Measurements from ENCODE around the gene AHNAK2. TPM values are rescaled to one million over a fixed set of nuclear protein-coding genes. Genes with fewer than 3 reads are reported as not detected.

The AHNAK2 gene
- total RNA-seq, 6 experiments from 2014 or later, result 50.2 to 76.2 (median 73.7) TPM

- no peak for TF ChIP-seq CTCF (IDR thresholded peaks at IDR 0.05)
- H3K4me3 Mint-ChIP-seq, result no peak overlapping the region
- H3K36me3 Mint-ChIP-seq (ENCODE audit: low read depth), result no peaks in the 10 kb centered on the region
- no peak for DNase-seq
- no peaks in the 10 kb centered on the region for H3K4me1 Mint-ChIP-seq (ENCODE audit: low read depth)
- no peaks in the 10 kb centered on the region; the same call in 1 of the 2 replicates for H3K27me3 Mint-ChIP-seq (ENCODE audit: insufficient read depth)
- H3K9me3 Mint-ChIP-seq, result no peaks in the 10 kb centered on the region
- no peak overlapping the region for H3K27ac Mint-ChIP-seq
These were observed 90.3 kb downstream of the AHNAK2 start for GRCh38 chr14:104887623-104888488.

Other genes with a start within 250 kb of the AHNAK2 start
- 10 to 100 TPM; 78.3 to 95.8 (median 82.5) TPM for gene SIVA1, start 225.2 kb downstream of the AHNAK2 start, total RNA-seq (2021; fragmentation: NEBNext Ultra II Directional; extraction: Animal tissue kit (Norgen Biotek cat#: 25700))
- 100 to 1,000 TPM; 164 to 191 (median 173) TPM for gene AKT1, start 182.6 kb downstream of the AHNAK2 start, total RNA-seq (2021; fragmentation: NEBNext Ultra II Directional; extraction: Animal tissue kit (Norgen Biotek cat#: 25700))
- gene ZBTB42, start 177.3 kb downstream of the AHNAK2 start, total RNA-seq (2021; fragmentation: NEBNext Ultra II Directional; extraction: Animal tissue kit (Norgen Biotek cat#: 25700)), result 1 to 10 TPM; 1.3 to 1.8 (median 1.5) TPM
- 10 to 100 TPM; 29.9 to 34.9 (median 32.0) TPM for gene CEP170B, start 113.1 kb downstream of the AHNAK2 start, total RNA-seq (2021; fragmentation: NEBNext Ultra II Directional; extraction: Animal tissue kit (Norgen Biotek cat#: 25700))
- gene PLD4, start 53.5 kb downstream of the AHNAK2 start, total RNA-seq (2021; fragmentation: NEBNext Ultra II Directional; extraction: Animal tissue kit (Norgen Biotek cat#: 25700)), result under 1 TPM; 0.05 to 0.18 (median 0.11) TPM
- gene CLBA1, start 7.4 kb upstream of the AHNAK2 start, total RNA-seq (2021; fragmentation: NEBNext Ultra II Directional; extraction: Animal tissue kit (Norgen Biotek cat#: 25700)), result 10 to 100 TPM in 2 of 6 experiments, 1 to 10 TPM in 4; 5.9 to 12.3 (median 7.9) TPM
- 10 to 100 TPM; 11.6 to 20.3 (median 18.4) TPM for gene CDCA4, start 42.7 kb upstream of the AHNAK2 start, total RNA-seq (2021; fragmentation: NEBNext Ultra II Directional; extraction: Animal tissue kit (Norgen Biotek cat#: 25700))
- gene GPR132, start 87.1 kb upstream of the AHNAK2 start, total RNA-seq (2021; fragmentation: NEBNext Ultra II Directional; extraction: Animal tissue kit (Norgen Biotek cat#: 25700)), result under 1 TPM in 2 of 6 experiments, not detected in 4; 0.05 to 0.14 TPM
- gene JAG2, start 190.4 kb upstream of the AHNAK2 start, total RNA-seq (2021; fragmentation: NEBNext Ultra II Directional; extraction: Animal tissue kit (Norgen Biotek cat#: 25700)), result under 1 TPM; 0.23 to 0.76 (median 0.42) TPM
- gene NUDT14, start 202.9 kb upstream of the AHNAK2 start, total RNA-seq (2021; fragmentation: NEBNext Ultra II Directional; extraction: Animal tissue kit (Norgen Biotek cat#: 25700)), result 10 to 100 TPM in 4 of 6 experiments, 1 to 10 TPM in 2; 9.8 to 13.3 (median 11.0) TPM

All from HFFc6 (cell line).